ENCODE measurements around the gene CDC45. TPM values are rescaled to one million over a fixed set of nuclear protein-coding genes. Genes with fewer than 3 reads are reported as not detected.

The CDC45 gene
- polyA plus RNA-seq, 1 experiment = 9.3 TPM

GRCh38 chr22:19482297-19482696, 2.6 kb downstream of the CDC45 start:
- ChIA-PET CTCF (no interaction called here), POLR2A (no interaction called here)
- Histone ChIP-seq H3K27ac (ENCODE audit: low read depth, low read length) (no peak overlapping the region), H3K4me3 (ENCODE audit: low read depth, low read length) (no peak overlapping the region), H3K27me3 (ENCODE audit: control insufficient read depth, insufficient read depth, low read length) (no peaks in the 10 kb centered on the region), H3K9me3 (ENCODE audit: control insufficient read depth, insufficient read depth, low read length) (no peaks in the 10 kb centered on the region; the same call in 1 of the 2 replicates)
- no peak for DNase-seq (ENCODE audit: low read depth, low spot score)
- TF ChIP-seq, protein P1, sequence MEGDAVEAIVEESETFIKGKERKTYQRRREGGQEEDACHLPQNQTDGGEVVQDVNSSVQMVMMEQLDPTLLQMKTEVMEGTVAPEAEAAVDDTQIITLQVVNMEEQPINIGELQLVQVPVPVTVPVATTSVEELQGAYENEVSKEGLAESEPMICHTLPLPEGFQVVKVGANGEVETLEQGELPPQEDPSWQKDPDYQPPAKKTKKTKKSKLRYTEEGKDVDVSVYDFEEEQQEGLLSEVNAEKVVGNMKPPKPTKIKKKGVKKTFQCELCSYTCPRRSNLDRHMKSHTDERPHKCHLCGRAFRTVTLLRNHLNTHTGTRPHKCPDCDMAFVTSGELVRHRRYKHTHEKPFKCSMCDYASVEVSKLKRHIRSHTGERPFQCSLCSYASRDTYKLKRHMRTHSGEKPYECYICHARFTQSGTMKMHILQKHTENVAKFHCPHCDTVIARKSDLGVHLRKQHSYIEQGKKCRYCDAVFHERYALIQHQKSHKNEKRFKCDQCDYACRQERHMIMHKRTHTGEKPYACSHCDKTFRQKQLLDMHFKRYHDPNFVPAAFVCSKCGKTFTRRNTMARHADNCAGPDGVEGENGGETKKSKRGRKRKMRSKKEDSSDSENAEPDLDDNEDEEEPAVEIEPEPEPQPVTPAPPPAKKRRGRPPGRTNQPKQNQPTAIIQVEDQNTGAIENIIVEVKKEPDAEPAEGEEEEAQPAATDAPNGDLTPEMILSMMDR (IDR thresholded peaks at IDR 0.05; ENCODE audit: low read depth, low read length) = no peak

DNA sequence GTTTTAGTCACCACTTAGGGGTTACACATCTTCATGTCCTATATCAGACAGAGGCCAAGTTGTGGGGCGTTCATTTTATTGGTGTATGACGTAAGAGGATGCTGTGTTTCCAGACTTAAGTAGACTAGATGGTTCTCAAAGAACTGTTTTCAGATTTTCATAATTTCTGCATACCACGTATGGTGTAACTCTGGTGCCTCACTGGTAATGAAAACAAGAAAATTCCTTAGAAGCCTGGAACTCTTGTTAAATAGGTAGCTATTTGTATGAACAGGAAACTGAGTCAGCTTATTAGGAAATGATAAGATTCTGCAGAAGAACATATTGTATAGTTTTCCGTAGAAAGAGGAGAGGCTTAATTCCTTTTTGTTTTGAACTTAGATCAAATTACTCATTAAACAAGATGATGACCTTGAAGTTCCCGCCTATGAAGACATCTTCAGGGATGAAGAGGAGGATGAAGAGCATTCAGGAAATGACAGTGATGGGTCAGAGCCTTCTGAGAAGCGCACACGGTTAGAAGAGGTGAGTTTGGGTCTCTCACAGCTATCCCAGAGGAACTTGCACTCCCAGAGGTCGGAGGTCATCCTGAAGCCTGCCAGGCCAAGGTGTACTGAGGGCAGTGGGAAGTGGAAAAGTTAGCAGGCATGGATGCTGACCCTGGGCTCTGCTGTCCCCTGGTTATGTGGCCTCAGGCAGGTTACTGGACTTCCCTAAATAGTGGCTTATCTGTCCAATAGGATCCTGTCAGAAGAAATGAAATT, 3.9 kb downstream of the CDC45 start:
- CTCF ChIA-PET = interaction anchor here (1.5 kb wide), 1 partner anchor 147 kb away, joined by 5 read pairs; no protein-coding TSS in a partner anchor
- Histone ChIP-seq H3K27me3 (ENCODE audit: control insufficient read depth, insufficient read depth, low read length) (no peaks in the 10 kb centered on the region), H3K27ac (ENCODE audit: low read depth, low read length) (peak overlapping the region; percentile 31)

DNA sequence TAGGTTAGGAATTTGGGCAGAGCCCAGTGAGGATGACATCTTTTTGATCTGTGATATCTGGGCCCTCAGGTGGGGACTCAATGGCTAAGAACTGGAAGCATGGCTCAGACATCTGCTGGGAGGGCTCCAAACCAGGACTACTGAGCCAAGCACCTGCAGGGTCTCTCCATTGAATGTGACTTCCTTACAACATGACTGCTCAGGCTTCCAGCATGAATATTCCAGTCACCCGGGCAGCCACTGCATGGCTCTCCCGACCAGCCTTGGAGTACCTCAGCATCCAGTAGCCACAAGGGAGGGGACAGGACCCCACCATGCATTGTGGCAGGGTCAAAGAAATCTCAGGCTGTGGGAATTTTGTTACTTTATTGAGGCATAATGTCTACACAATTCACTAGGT, 8.6 kb downstream of the CDC45 start:
- Histone ChIP-seq H3K27me3 (ENCODE audit: control insufficient read depth, insufficient read depth, low read length) (no peaks in the 10 kb centered on the region), H3K9me3 (ENCODE audit: control insufficient read depth, insufficient read depth, low read length) (no peaks in the 10 kb centered on the region), H3K27ac (ENCODE audit: low read depth, low read length) (no peak overlapping the region), H3K4me3 (ENCODE audit: low read depth, low read length) (no peak overlapping the region)
- ChIA-PET POLR2A (no interaction called here), CTCF (no interaction called here)
- TF ChIP-seq, protein P1 (IDR thresholded peaks at IDR 0.05; ENCODE audit: low read depth, low read length) = no peak
- DNase-seq (ENCODE audit: low read depth, low spot score) = no peak

More for the DNA sequence above, 3.9 kb downstream of the CDC45 start:
- Histone ChIP-seq H3K4me3 (ENCODE audit: low read depth, low read length) (no peak overlapping the region), H3K9me3 (ENCODE audit: control insufficient read depth, insufficient read depth, low read length) (no peaks in the 10 kb centered on the region; the same call in 1 of the 2 replicates)
- no peak for DNase-seq (ENCODE audit: low read depth, low spot score)
- TF ChIP-seq, protein P1 (IDR thresholded peaks at IDR 0.05; ENCODE audit: low read depth, low read length) = no peak
- POLR2A ChIA-PET = no interaction called here

DNA sequence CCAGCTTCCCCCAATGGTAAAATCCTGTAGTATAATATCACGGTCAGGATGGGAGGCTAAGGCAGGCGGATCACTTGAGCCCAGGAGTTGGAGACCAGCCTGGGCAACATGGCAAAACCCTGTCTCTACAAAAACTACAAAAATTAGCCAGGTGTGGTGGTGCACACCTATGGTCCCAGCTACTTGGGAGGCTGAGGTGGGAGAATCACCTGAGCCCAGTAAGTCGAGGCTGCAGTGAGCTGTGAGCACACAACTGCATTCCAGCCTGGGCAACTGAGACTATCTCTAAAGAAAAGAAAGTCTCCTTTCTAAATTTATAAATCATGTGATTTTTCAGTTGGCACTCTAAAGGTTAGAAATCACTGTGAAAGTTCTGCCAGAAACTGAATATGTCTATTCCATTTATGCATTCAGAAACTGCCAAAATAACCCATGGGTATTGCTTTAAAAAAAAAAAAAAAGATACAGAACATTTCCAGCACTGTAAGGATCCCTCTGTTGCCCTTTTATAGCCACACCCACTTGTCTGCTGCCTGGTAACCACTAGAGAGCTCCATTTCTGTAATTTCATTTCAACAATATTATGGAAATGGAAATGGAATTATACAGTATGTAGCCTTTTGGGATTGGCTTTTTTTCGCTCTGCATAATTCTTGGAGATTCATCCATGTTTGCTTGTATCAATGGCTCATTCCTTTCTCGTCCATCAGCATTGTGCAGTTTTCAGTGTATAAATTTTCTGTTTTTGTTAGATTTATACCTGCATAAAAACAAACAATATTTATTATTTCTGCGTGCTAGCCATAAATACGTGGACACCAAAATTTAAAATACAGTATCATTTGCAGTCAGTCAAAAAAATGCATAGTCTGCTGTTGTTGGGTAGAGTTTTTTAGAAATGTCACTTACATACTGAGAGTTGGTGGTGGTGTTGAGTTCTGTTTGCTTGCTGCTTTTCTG, 9.4 kb downstream of the CDC45 start:
- POLR2A ChIA-PET = no interaction called here

More for the DNA sequence above, 9.4 kb downstream of the CDC45 start:
- CTCF ChIA-PET = interaction anchor here (1.5 kb wide), 1 partner anchor 141 kb away, joined by 7 read pairs; no protein-coding TSS in a partner anchor
- no peak for DNase-seq (ENCODE audit: low read depth, low spot score)
- no peaks in the 10 kb centered on the region for H3K9me3 ChIP-seq (ENCODE audit: control insufficient read depth, insufficient read depth, low read length)
- no peak overlapping the region for H3K27ac ChIP-seq (ENCODE audit: low read depth, low read length)
- no peaks in the 10 kb centered on the region for H3K27me3 ChIP-seq (ENCODE audit: control insufficient read depth, insufficient read depth, low read length)
- no peak overlapping the region for H3K4me3 ChIP-seq (ENCODE audit: low read depth, low read length)
- TF ChIP-seq, protein P1 (IDR thresholded peaks at IDR 0.05; ENCODE audit: low read depth, low read length) = peak; percentile 23; the same call in 1 of the 2 replicates

All from AG04450 (cell line).